ENCODE data around the gene FBXL17.

Gene FBXL17

DNA sequence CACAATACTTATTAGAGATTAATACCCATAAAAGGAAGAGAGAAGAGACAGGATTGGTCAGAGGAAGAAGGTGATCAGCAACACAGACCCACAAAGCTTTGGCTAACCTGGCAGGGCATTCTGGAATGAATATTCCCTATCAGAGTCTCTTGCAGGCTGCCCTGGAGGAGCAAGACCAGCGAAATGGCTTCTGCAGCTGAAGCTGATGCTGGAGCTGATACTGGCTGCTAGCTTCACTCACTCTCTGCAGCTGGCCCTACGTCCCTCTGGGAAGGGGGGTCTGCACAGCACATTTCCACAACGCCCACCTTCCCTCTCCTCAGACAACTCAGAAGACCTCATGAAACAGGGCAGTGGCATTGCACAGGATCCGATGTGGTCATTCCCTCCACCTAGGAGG, 541.3 kb downstream of the FBXL17 start:
- no peak for DNase-seq

DNA sequence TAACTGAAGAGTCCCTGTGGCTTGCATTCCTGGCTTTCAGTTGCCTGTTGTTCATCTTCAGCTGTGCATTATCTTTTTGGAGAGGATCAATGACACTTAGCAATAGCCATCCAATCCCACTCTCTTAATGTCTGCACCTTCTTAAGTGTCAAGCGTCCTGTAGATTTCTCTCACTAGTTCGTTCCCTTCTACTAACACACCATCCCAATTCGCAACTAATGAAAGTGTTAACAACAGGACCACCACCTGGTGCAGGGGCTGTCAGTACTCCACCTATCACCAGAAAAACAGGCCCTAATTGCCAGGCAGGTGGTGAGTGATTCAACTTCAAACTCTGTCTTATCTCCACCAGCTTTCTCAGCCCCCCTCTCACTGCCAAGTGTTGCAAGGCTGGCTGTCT, 541.7 kb downstream of the FBXL17 start:
- DNase-seq = no peak

DNA sequence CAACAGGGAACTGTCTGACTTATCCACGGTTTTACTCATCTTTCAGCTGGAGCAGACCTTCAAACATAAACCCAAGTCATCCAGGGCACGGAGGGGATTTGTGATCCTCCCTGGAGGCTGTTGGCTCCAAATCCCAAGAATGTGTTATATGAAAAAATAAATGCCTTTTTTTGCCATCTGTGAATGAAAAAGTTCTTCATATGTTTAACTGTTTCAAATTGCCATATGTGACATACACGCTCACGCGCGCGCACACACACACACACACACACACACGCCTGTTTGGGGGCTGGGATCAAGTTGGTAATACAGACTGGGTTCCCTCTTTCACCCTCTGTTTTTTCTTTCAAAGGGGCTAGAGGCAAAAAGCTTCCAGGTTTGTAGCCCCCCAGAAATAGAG, 546.8 kb downstream of the FBXL17 start:
- no peak for DNase-seq

DNA sequence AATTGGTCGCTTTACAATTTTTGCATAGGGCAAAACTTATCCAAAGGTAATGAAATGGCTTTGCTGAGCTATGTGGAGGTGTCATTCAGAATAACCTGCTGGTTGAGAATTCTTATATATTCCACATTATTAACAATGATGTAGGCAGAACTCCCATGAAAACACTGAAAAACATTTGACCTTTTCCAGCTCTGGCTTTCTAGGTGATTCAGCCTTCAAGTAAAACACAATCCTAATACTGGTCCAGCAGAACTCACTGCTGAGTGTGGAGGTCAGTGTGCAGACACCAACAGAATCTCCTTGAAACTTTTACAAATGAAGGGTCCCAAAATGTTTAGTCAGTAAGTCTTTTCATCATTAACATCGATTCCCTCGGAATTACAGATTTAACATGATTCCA, 549.2 kb downstream of the FBXL17 start:
- DNase-seq = no peak

DNA sequence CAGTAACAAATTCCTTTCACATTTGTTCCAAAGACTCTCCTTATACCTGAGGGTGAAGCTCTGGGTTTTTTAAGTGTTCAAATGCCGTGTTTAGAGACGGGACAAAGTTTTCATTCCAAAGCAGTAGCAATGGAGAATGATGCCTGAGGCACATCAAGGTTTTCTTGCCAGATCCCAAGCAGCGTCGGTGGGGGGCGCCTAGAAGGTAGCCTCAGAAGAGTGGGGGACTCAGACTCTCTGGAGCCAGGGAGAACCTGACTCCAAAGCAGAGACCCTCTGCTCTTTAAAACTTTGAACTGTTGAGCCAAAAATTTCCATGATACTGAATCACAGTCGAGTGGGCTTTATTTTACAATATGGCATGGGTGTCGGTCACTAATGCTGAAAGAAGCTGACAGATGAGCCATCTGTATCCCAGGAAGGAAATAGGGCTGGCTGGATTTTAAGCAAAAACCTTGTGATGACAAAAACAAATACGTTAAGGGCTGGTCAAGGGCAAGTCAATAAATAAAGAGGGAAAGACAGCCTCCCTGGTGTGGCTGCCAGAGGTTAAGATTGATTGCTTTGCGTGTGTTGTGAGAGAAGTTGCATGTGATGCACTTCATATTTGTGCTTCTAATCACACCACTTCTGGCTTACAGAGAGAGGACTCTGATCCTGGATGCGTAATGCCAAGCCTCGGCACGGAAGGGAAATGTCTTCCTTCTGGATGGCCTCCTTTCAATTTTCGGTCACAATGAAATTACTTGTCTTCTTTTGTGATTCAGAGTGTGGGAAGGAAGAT, 550.1 kb downstream of the FBXL17 start:
- peak; percentile 5 to 11 for DNase-seq

DNA sequence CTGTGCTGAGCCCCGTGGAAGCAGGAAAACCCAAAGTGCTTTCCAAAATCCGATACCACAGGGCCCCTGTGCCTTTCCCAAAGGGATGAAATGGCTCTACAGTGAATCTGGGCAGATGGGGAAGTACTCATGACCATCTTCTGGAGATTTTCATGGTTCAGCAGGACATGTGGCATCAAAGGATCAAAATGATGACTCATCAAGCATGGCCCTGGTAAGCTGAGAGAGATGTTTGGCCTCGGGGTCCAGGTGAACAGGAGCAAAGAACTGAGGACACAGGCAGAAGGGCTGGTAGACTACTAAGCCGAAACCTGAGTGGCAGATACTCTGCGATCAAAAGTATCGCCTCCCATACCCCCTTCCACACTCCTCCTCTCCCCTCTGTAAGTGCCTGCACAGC, 551.1 kb downstream of the FBXL17 start:
- DNase-seq = no peak

DNA sequence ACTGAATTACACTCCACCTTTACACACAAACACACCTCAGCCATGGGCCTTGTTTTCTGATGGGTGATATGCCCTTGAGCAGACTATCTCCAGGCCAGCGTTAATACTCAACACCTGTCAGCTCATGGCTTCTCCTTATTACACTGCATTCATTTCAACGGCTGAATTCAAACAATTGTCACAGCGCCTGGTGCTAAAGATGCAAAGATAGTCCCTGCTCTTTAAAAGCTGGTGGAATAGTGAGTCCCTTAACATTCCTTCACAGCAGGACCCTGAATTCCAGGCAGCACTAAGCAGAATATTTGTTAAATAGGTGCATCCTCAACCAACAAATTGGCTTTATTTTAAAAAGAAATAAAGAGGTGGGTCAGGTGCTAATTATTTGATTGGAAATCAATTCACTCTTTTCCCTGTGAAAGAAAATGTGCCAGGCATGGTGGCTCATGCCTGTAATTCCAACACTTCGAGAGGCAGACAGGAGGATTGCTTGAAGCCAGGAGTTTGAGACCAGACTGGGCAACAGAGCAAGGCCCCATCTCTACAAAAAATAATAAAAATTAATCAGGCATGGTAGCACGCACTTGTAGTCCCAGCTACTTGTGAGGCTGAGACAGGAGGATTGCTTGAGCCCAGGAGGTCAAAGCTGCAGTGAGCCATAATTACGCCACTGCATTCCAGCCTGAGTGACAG, 555.4 kb downstream of the FBXL17 start:
- DNase-seq = no peak

DNA sequence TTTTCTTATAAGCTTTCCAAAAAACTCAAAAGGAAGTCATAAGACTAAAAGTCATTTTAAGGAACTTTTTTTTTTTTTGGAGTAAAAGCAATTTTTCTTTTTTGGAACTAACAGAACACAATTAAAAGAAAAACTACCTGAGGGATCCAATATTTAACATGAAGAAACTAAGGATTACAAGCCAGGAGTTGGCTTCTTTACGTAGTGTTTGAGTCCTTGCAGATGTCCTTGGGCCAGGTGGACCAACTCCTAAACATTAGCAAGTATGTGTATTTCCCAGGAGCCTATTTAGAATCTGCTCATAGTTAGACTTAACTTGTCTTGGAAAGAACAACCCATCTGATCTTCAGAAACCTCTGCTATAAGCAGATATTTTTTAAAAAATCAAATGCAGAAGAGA, 557.1 kb downstream of the FBXL17 start:
- DNase-seq = no peak

DNA sequence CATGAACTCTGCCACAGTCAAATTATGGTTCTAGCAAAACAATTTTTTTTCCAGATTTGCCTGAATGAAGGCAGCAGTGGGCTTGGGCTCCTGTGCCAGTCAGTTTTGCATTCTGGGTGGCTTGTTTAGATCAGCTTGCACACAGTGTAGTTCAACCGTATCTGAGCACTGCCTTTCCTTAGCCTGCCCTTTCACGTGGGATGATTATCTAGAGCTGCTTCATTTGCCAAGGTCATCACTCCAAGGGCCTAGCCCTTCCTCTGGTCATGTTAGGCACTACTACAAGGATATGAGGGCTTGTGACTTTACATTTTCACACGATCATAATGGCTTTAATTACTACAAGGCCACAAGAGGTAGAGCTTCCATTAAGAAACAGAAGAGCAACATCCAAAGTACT, 560.6 kb downstream of the FBXL17 start:
- DNase-seq = peak; percentile 9 to 20

DNA sequence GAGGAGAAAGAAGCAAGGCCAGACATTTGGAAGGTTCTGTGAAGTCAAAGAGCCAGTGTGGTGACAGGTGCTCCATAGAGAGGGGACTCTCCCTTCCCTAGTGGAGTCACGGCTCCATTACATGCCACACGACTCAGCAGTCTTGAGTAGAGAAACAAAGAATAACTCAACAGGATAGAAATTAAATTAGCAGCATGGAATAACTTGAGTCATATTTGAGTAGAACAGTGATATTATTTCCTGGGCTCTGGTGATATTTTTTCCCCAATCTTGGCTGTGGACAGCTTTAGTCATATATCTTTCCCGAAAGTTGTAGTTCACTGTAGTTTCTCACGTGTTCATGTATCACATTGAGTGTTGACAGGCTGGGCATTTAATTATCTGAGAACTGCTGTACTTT, 561.5 kb downstream of the FBXL17 start:
- DNase-seq = no peak

DNA sequence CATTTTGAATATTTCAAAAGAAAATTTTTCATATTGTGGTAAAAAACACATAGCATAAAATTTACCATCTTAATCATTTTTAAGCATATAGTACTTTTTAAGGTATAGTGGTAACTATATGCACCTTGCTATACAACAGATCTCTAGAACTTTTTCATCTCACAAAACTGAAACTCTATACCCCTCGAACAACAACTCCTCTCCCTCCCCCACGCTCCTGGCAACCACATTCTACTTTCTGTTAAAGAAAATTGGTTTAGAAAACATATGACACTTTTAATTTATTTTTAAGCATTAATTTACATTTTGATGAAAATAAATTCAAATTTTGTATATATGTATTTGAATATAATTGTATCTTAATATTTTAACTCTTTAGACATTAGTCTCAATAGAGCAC, 563.9 kb downstream of the FBXL17 start:
- DNase-seq = no peak

DNA sequence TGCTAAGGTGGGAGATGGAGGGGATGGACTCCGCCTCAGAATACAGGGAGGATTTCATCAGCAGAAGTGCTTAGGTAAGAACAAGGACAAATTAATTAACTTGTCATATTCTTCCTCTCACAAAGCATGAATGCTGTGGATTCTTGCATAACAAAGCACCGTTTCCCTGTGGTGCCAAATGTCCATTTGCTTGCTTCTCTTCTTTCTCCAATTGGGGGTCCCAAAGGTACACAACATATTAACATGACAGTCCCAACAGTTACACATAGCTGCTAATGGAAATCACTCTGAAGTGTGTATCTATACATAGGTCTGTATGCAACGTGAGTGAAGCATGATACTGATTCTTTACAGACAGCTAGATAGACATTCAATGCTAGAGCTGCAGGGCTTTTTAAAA, 564.5 kb downstream of the FBXL17 start:
- no peak for DNase-seq

DNA sequence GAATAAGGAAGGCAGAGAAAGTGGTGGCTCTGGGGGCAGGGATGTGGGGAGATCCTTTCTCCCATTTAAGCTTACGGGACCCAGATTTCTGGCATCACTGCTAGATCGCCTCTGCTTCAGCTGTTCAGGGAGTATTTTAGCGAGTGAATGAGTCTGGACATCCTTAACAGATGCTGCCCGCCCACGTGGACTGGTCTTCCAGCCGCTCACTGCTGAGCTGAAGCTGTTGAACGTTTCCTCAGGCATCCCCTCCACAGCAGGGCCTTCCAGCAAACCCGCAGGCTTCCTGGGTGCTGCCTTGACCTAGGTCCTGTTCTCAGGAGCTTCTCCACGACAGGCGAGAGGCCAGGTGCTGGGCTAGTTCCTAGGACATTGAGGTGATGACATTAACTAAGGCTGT, 566.8 kb downstream of the FBXL17 start:
- no peak for DNase-seq

DNA sequence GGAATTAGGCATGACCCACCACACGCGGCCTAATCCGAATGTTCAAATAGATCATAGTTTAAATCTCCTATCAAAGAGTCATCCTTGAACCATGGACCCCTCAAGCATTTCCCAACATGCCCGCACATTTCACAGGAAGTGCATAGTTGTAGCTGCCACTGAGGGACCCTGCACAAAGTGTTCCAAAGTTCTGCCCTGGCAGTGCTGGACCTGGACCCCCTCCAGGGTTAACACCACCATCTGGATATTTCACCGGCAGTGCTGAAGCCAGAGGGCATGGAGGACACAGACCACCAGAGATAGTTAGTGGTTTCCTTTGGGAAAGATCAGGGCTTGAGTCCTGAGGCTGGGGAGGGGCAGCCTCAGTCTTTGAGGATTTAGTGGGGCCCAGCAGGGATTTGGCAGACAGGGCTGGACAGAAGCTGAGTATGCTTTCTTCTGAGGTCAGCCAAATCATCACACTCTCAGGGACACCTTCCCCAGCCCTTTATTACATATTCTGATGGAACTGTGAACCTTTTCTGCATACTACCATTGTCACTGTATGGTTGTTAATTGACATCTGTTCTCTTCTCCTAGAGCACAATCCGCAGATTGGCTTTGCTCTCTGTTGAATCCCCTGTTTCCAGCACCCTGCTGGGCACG, 567.6 kb downstream of the FBXL17 start:
- DNase-seq = no peak

DNA sequence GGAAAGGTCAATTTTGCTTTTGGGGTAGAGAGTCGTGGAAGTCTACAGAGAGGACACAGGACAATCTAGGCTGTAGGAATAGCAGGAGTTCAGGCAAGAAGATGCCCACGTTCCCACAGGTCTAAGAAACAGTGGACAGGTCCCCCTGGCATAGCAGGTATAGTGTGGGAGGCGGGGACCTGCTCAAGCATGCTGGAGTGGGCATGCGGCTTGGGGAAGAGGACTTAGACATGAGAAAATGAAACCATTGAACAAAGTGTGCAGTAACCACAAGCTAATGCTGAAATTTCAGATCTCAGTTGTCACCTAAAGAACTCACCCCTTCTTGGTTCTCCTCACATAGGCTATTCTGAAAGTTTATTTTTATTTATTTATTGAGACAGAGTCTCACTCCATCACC, 568.3 kb downstream of the FBXL17 start:
- no peak for DNase-seq

DNA sequence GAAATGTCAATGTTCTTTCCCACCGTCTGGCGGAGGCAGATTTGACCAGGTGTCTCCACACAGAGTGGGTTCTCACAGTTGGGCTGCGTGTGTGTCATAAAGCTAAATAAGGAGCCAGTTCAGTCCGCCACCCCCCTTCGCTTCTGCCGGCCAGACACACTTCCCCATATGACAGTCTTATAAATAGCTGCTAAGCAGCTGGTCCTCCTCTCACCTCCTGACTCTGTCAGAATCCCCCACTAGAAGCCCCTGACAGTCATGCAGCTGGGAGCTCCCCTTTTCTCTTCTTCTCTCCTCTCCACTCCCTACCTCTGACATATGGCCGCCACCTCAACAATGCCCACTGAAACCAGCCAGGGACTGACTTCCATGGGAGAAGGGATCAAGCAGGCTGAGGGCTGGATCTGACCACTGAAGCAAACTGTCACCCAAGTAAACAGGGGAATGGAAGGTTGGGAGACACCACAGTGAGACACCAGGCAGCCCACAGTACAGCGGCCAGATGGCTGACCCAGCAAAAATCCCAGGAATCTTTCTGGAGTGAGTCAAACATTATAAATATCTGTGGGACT, 569.2 kb downstream of the FBXL17 start:
- no peak for DNase-seq

DNA sequence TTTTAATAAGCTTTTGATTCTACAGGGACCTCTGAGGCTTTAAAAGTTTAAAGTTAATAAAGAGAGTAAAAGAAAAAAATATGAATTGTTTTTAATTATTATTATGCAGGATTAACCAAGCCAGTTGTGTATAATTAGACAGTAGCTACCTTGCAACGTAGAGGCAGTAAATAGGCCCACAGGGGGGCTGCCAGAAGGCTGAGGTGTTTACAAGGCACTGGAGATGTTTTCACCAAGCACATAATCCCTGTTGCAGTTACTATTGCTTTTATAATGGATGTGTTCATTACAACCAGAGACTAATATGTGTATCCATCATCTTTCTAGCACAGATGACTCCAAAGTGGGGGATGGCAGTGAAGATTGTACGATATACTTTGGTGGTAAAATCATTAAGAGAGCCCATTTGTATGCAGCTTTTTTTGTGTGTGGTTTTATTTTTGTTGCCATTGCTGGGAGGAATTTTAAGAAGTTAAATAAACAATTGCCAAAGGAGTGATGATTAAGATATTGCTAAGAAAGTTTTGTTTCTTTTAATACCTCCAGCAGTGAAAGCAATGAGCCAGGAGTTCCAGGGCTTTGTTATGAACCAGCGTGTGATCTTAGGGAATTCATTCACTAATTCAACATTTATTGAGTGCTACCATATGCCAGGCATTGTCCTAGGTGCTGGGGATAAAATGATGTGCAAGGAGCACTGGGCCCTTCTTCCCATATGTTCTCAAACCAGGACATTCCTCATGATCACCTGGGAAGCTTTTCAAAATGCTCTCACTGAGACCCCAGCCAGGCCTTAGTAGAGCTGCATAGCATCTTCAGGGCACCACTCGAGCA, 572.5 kb downstream of the FBXL17 start:
- no peak for DNase-seq

Data from NCI-H187 (cell line).